HUES64 (cell line): ENCODE measurements around the gene GTF2A2.

Experiments
- H3K27ac ChIP-seq: 2 replicates; pipeline ENCODE4 v1.7.0; 2013; ENCODE audit warnings: low read depth, low read length, inconsistent platforms
- H3K27me3 ChIP-seq: 2 replicates; pipeline ENCODE4 v1.6.1; 2013; ENCODE audit warnings: mild to moderate bottlenecking, low read length; ENCODE audit not compliant: insufficient read depth
- H3K36me3 ChIP-seq: 2 replicates; pipeline ENCODE4 v1.6.1; 2013; ENCODE audit warnings: mild to moderate bottlenecking, low read length; ENCODE audit not compliant: insufficient read depth
- H3K4me1 ChIP-seq: 2 replicates; pipeline ENCODE4 v1.6.1; 2013; ENCODE audit warnings: mild to moderate bottlenecking, low read length, moderate library complexity; ENCODE audit not compliant: insufficient read depth
- H3K4me3 ChIP-seq: 2 replicates; pipeline ENCODE4 v1.5.1; 2013; ENCODE audit warnings: mild to moderate bottlenecking, low read length, moderate library complexity
- H3K9ac ChIP-seq: 2 replicates; pipeline ENCODE4 v1.6.1; 2013; ENCODE audit warnings: mild to moderate bottlenecking, low read depth, low read length
- H3K9me3 ChIP-seq: 2 replicates; pipeline ENCODE4 v1.6.1; 2013; ENCODE audit warnings: low read depth, low read length; ENCODE audit not compliant: insufficient read depth
- WGBS: fragments of 150-250, 120-280 bp; methylation state at CpG from one replicate; pipeline ENCODE4 v1.1.7; 2013; ENCODE audit warnings: missing lambda C conversion rate; 5-methylcytosine and 5-hydroxymethylcytosine counted together

GTF2A2 gene

GRCh38 chr15:59596640-59597039 lies 60.7 kb downstream of the GTF2A2 start:
- H3K9me3 ChIP-seq: no peaks in the 10 kb centered on the region; the same call in 1 of the 2 replicates
- H3K27ac ChIP-seq: no peak overlapping the region
- H3K36me3 ChIP-seq: no peaks in the 10 kb centered on the region
- H3K4me3 ChIP-seq: no peak overlapping the region
- no peaks in the 10 kb centered on the region for H3K4me1 ChIP-seq
- no peaks in the 10 kb centered on the region for H3K27me3 ChIP-seq
- H3K9ac ChIP-seq: no peak overlapping the region

- Histone ChIP-seq H3K27me3 (no peaks in the 10 kb centered on the region), H3K4me3 (no peak overlapping the region), H3K36me3 (no peaks in the 10 kb centered on the region), H3K27ac (no peak overlapping the region), H3K9me3 (no peaks in the 10 kb centered on the region), H3K4me1 (no peaks in the 10 kb centered on the region), H3K9ac (no peak overlapping the region)
- 73% methylated on average over 7 of the region's 7 CpGs for WGBS
These were observed 61.8 kb downstream of the GTF2A2 start for GRCh38 chr15:59595434-59595915.

- H3K4me1 ChIP-seq: no peaks in the 10 kb centered on the region
- WGBS: 97% methylated on average over 2 of the region's 2 CpGs
These were observed 62.3 kb downstream of the GTF2A2 start for GRCh38 chr15:59594991-59595390.

GRCh38 chr15:59594493-59594942 lies 62.8 kb downstream of the GTF2A2 start:
- Histone ChIP-seq H3K27ac (no peak overlapping the region), H3K9ac (no peak overlapping the region), H3K27me3 (no peaks in the 10 kb centered on the region), H3K9me3 (no peaks in the 10 kb centered on the region), H3K4me3 (no peak overlapping the region), H3K36me3 (no peaks in the 10 kb centered on the region), H3K4me1 (no peaks in the 10 kb centered on the region)
- 82% methylated on average over 3 of the region's 3 CpGs for WGBS

More at GRCh38 chr15:59594991-59595390, 62.3 kb downstream of the GTF2A2 start:
- no peaks in the 10 kb centered on the region for H3K9me3 ChIP-seq
- no peak overlapping the region for H3K4me3 ChIP-seq
- no peaks in the 10 kb centered on the region for H3K36me3 ChIP-seq
- H3K27me3 ChIP-seq: no peaks in the 10 kb centered on the region
- no peak overlapping the region for H3K27ac ChIP-seq
- no peak overlapping the region for H3K9ac ChIP-seq

- Histone ChIP-seq H3K9ac (no peak overlapping the region), H3K36me3 (no peaks in the 10 kb centered on the region), H3K4me3 (no peak overlapping the region), H3K4me1 (no peaks in the 10 kb centered on the region), H3K27ac (no peak overlapping the region), H3K9me3 (no peaks in the 10 kb centered on the region), H3K27me3 (no peaks in the 10 kb centered on the region)
- 92% methylated on average over 2 of the region's 2 CpGs for WGBS
These were observed 66.0 kb downstream of the GTF2A2 start for GRCh38 chr15:59591356-59591755.

GRCh38 chr15:59590027-59590426 lies 67.3 kb downstream of the GTF2A2 start:
- Histone ChIP-seq H3K9ac (no peak overlapping the region), H3K27ac (no peak overlapping the region), H3K27me3 (no peaks in the 10 kb centered on the region), H3K4me1 (no peaks in the 10 kb centered on the region), H3K9me3 (no peaks in the 10 kb centered on the region), H3K36me3 (no peaks in the 10 kb centered on the region), H3K4me3 (no peak overlapping the region)
- WGBS: 95% methylated on average over 7 of the region's 7 CpGs
